HG02759 (cell line): ENCODE measurements around the gene SLC29A2.
"Not testable (repeated sequence)": the region's sequence is repeated elsewhere in the genome, so short reads cannot be mapped to it uniquely, and the experiment has no call there.

ENCODE experiments used
- ATAC-seq: cut with Tn5 transposase; IDR thresholded peaks from one replicate; pipeline ENCODE4 v1.9.1; 2021; ENCODE audit warnings: mild to moderate bottlenecking, moderate library complexity; ENCODE audit not compliant: unreplicated experiment

The SLC29A2 gene

DNA sequence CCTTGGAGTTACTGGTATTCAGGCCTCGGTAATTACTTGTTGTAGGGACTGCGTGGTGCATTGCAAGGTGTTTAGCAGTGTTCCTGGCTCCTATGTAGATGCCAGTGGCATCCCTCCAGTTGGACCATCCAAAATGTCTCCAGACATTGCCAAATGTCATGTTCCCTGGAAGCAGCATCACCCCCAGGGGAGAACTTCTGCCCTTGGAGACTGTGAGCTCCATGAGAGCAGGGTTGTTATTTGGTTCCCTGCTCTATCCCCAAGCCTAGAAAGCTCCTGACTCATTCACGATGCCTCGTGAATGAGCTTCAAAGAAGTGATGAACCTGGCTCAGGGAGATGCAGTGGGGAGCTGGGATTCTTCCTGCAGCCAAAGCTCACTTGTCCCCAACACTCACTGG lies 50.0 kb downstream of the SLC29A2 start:
- no peak for ATAC-seq

DNA sequence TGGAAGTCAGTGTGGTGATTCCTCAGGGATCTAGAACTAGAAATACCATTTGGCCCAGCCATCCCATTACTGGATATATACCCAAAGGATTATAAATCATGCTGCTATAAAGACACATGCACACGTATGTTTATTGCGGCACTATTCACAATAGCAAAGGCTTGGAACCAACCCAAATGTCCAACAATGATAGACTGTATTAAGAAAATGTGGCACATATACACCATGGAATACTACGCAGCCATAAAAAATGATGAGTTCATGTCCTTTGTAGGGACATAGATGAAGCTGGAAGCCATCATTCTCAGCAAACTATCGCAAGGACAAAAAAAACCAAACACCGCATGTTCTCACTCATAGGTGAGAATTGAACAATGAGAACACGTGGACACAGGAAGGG lies 50.8 kb downstream of the SLC29A2 start:
- ATAC-seq: not testable (repeated sequence)

DNA sequence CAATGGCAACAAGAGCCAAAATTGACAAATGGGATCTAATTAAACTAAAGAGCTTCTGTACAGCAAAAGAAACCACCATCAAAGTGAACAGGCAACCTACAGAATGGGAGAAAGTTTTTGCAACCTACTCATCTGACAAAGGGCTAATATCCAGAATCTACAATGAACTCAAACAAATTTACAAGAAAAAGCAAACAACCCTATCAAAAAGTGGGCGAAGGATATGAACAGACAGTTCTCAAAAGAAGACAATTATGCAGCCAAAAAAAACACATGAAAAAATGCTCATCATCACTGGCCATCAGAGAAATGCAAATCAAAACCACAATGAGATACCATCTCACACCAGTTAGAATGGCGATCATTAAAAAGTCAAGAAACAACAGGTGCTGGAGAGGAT lies 51.3 kb downstream of the SLC29A2 start:
- ATAC-seq: not testable (repeated sequence)

DNA sequence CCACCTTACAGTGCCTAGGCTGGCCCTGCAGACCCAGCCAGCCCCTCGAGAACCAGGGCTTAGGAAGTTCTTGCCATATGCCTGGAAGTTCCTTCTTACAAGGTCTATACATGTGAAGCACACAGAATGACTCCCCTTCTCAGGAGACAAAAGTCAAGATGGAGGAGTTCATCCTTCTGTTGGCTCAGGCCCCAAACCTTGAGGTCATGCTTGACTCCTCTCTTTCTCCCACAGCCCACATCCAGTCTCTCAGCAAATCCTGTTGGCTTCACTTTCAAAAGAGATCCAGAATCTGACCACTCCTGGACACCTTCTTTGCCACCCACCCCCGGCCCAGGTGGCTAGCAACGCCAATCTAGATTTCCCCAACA lies 53.0 kb downstream of the SLC29A2 start:
- no peak for ATAC-seq

DNA sequence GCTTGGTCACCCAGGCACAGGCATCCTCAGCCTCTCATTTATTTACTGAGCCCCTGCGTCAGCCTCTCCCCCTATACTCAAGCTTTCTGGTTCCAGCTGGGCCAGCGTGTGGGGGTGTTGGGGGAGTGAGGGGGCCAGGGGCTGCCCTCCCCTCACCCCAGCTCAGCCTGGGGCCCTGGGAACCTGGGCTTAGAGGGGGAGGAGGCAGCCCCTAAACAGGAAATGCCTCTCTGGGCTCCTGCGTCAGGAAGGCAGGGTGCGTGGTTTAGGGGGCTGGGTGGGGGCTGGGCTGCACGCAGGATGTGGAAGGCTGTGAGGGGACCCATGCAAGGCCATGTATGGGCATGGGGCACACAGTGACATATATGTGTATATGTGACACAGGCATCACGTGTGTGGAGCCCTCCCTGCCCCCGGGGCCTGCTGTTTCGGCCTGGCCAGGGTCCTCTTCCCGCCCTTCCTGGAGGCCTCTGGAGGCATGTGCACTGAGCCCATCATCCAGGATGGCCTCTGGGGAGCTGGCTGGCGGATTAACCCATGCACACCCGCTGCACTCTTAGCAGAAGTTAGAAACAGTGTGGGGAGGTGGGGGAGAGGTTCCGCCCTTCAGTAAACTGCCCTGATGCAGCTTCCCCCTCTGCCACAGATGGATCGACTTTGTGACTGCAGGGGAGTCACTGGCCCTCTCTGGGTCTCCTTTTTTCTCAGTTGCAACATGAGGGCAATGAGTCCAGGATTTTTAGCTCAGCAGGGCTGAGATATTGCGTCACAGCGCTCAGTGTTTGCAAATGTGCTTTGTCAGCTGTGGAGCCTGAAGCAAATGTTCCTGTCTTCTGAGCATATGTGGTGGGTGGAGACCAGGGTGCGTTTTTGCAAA lies 53.6 kb downstream of the SLC29A2 start:
- ATAC-seq: no peak

DNA sequence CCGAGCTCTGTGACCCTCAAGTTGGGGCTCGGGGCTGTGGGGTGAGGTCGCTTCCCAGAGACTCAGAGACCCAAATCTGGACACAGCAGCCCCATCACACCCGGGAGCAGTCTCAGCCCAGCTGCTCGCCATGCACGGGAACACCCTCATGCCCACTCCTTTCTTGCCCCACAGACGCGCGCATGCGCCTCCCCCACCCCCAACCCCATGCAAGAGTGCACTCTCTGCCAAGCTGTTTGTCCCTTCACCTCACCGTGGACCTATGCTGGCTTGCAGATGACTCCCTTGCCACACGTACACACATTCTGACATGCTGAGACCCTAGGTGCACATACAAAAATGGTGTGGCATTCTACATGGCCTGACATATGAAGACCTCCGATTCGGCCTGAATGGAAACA lies 54.2 kb downstream of the SLC29A2 start:
- no peak for ATAC-seq

DNA sequence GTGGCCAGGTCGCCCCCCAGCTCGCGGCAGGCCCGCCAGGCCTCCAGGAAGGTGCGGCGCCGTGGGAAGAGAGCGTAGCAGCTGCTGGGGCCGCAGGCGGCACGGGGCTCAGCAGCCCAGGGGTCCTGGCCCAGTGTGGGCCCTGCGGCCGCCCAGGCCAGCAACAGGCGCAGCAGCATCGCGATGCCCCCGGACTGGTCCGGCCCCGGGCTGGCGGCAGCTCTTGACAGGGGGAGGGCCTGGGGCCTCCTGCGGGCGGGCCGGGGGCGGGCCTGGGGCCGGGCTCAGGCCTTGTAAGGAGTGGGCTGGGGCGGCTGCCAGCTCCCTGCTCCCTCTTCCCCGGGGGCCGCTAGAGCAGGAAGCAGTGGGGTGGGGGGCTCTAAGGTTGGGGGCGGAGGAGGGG lies 54.7 kb downstream of the SLC29A2 start, which contains the start of gene CD248:
Gene CD248, minus strand, starts transcription at position 196 of the 403 bp plus-strand sequence. Its CDS starts 17 bp downstream, at position 179.
- no peak for ATAC-seq

DNA sequence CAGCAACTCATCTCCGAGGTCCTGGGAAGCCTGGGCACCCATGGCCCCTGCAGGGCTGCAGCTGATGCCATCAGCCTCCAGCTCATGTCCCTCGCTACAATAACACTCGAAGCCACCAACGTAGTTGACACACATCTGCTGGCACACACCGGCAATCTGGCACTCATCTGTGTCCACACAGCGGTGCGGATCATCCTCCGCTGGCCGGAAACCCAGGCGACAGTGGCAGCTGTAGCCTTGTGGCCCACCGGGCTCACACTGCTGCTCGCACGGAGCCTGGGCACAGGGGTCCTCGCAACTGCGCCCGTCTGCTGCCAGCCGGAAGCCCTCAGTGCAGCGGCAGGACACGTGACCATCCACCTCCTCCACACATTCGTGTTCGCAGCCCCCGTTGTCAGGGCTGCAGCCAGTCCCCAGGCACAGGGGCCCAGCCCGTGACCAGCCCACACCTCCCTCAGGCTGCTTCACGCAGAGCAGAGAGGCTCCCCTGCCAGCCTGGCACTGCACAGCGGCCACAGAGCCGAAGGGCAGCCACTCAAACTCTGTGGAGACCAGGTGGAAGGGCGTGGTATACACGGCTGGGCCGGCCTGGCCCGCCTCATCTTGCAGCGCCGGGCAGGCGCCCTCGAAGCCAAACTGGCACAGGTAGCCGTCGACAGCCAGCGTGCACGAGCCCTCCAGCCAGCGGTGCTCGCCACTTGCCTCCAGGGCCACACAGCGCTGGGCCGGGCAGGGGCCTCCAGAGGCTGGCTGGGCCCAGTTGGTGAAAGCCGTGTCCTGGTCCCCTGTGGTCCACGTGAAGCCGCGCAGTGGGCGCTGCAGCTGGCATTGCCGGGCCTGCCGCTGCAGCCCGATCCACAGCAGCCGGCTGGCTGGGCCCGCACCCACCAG lies 55.4 kb downstream of the SLC29A2 start:
- no peak for ATAC-seq

DNA sequence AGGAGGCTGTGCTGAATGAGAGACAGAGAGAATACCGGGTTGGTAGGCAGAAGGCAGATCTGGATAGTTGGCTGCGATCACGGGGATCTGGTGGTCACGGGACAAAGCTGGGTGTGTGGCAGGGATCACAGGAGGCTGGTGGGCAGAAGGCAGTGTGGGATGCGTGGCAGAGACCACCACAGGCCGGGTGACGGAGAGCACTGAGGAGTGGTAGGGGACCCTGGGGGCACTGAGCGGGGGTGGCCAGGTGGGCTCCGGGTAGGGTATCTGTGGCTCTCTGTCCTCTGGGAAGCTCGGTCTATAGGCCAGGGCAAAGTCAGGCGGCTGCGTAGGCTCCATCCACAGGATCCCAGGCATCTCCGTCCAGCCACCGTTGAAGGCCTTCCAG lies 56.1 kb downstream of the SLC29A2 start:
- ATAC-seq: no peak

DNA sequence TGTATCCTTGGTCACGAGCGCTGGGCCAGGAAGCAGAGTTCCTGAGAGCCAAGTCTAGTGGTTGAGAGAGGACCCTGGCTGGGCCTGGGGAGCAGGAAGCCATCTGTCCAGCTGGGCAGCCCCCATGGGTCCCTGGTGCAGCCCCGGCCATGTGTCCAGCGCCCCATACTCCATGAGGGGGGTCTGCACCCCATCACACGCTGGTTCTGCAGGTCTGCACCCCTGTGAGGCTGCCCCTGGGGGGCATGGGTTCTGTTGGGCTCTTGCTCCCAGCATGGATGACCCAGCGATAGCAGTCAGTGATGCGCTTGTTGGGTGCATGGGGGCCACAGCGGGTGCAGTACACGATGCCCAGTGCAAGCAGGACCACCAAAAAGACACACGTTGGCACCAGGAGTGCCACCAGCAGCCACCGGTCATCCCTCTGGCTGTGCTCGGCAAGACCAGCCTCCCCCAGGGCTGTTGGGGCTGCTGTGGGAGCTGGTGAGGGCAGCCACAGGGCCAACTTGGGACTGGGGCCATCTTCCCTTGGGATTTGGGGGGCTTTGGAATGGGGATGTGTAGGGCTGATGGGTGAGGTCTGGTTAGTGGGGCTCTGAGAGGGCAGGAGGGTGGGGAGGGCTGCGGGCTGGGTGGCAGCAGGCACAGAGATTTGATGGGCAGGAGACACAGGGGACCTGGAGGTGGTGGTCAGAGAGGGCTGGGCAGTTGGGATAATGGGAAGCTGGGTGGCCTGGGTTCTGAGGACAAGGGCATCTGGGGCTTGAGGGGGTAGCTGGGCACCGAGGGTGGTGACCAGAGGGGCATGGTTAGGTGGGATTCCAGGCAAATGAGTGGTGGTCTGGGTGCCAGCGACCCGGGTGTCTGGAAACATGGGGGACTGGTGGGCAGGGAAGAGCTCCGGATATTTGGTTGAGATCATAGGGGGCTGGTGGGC lies 56.7 kb downstream of the SLC29A2 start:
- no peak for ATAC-seq

DNA sequence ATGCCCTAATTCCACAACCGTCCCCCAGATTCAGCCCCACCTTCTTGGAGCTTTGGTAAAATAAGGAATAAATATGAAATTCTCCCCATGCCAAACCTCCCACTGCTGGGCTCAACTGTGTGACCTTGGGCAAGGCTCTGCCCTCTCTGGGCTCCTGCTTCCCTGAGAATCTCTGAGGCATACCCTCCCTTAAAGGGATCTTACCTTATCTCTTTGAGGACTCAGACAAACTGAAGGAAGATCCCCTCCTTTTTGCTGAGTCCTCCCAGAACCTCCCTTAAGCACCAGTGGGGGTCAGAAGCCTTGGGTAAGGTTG lies 57.4 kb downstream of the SLC29A2 start:
- no peak for ATAC-seq

DNA sequence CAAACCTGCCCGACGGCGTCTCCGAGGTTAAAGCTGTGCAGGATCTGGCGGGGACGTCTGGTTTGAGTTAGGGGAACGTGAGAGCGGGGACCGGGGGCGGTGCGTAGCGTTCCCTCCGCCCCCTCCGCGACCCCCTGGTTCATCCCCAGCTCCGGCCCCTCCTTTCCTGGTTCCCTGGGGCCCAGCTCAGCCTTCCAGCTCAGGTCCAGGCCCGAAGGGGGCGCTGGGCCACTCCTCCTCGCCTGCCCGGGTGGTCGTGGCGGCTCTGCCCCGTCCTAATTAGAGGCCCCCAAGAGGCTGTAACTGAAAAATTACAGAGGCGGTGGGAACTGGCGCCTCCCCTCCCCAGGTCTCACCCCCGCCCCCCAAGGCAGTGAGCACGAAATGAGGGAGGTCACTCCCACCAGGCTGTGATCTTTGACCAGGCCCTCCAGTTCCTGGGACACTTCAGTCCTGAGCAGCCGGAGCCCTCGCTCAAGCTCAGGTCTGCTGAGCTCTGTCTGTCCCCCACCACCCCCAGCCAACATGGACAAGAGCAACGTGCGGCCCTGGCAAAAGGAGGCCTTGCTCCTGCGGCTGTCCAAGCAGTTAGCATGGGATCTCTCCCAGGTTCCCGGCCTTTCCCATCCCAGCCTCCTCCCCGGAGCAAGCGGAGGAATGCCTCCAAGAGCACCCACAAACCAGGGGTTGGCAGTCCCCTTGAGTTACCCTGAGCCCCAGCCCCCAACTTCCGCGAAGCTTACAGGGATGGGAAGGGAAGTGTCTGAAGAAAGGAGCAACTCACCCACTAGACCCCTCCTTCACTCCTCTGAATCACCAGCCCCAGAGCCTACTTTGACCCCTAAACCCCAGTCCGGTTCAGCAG lies 58.0 kb downstream of the SLC29A2 start:
- ATAC-seq: no peak

DNA sequence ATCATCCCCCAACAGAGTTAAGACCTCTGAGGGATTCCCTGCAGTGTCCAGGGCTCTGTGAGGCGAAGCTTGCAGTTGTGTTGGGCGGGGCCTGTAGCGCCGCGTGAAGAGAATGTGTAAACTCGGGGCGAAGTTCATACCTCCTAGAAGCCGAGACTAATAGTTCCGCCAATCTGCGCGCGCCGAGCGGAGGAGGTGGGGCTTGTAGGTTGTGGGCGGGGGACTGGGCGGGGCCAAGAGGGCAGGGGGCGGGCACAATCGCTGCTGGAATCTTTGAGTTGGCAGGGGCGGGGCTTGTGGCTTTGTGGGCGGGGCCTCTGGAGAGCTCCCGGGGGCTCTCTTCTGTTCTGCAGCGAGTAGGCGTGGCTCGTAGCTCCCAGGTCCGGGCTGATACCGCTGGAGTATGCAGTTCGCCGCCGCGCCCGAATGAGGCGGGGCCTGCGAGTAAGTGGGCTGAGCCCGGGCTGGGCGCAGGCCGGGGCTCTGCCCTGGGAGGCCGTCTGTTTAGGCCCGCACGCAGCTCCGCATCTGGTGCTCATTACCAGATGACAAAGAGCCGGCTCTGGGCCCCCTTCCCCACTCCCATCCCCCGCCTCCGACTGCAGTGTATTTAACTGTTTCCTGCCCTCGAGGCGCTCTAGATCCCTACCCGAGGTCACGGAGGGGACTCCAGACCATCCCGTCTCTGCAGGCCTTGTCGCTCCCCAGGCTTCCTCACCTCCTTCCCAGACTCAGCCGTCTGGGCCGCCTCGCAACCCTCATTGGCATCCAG lies 58.8 kb downstream of the SLC29A2 start:
- peak; percentile 64 for ATAC-seq
